Measurements from ENCODE around the gene CBFA2T3.

- no peak for TF ChIP-seq POLR2AphosphoS5 (IDR thresholded peaks at IDR 0.05; ENCODE audit: borderline replicate concordance, low read depth, low read length)
- no peak for TF ChIP-seq EZH2 (IDR thresholded peaks at IDR 0.05)
- no peak for TF ChIP-seq FOXP2 (optimal IDR thresholded peaks at IDR 0.05; ENCODE audit: control extremely low read depth, extremely low read length, insufficient read depth)
These were observed 18.0 kb downstream of the CBFA2T3 start for GRCh38 chr16:88959022-88959421.
